Hematopoietic multipotent progenitor cell treated with erythropoietin and hydrocortisone succinate and interleukin-3 and kit ligand, for 17 days (in vitro differentiated cells): ENCODE measurements around the gene MLLT1.

Source experiments
- DNase-seq: peaks from one replicate; pipeline ENCODE4 v3.0.0-alpha.2; 2015; ENCODE audit warnings: low spot score

Gene MLLT1

DNA sequence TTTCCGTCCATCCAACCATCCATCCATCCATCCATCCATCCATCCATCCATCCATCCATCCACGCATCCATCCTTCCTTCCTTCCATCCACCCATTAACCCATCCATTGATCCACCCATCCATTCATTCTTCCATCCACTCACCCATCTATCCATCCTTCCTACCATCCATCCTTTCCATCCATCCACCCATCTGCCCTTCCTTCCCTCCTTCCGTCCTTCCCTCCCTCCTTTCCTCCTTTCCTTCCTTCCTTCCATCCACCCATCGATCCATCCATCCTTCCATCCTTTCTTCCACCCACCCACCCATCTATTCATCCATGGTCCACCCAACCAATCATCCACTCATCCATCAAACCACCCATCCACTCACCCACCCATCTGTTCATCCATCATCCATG, 70.1 kb downstream of the MLLT1 start:
- no peak for DNase-seq

DNA sequence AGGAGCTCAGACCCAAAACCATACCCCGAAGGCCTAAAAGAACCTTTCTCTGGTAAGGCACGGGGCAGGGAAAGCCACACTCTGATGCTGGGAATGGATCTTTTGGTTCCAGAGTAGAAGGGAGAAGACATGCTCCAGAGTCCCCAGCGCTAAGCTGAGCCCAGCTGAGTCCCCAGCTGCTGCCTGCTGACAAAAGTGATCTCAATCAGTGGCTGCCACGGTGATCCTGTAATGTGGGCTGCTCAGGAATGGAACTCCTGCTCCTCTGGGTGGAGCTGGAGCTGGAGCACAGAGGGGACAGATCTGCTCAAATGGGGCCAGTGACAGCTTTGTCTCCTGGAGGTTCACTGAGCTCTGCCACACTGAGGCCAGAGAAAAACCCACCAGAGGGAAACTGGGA, 70.5 kb downstream of the MLLT1 start:
- DNase-seq = no peak

DNA sequence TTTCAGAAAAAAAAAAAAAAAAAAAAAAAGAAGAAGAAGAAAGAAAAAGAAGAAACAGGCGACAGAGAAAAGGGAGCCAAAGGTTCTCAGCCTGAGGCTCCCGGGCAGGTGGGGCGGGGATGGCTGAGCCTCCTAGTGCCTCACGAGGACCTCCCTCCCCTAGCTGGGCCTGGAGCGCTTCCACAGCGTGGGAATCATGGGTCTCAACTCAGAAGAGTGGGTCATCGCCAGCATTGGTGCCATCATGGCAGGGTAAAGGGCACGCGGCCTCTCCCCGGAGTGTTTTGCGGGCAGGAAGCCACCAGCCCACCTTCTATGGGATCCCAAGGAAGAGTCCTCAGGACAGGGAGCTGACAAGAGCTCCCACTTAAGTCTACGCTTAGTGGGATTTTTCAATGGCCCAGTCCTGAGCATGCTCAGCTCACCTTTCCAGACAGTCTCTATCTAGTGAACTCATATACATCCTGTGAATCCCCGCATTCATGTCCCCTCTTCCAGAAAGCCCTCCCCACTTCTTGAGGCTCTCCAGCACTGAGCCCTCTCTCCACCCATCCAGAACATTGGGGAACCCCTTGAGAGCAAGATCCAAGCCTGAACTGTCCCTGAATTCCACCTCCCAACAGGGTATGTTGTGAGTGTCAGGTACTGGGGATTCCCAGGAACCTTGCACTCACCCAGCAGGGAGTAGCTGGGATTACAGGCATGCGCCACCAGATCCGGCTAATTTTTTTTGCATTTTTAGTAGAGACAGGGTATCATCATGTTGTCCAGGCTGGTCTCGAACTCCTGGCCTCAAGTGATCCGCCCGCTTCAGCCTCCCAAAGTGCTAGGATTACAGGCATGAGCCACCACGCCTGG, 74.7 kb downstream of the MLLT1 start:
- DNase-seq = no peak

DNA sequence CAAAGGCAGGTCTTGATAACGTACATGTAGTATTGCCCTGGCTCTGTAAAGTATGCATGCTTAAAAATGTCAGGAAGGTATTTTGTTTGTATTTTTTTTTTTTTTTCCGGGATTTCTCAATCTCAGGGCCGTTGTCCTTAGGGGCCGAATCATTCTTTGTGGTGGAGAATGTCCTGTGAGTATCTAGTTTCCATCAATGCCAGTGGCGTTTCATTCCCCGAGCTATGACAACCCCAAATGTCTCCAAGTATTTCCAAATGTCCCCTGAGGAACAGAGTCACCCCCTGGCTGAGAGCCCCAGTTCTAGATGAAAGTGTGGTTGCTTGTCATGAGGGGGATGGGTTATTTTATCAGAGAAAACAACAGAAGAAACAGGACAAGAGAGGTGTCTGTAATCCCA, 75.6 kb downstream of the MLLT1 start:
- no peak for DNase-seq

DNA sequence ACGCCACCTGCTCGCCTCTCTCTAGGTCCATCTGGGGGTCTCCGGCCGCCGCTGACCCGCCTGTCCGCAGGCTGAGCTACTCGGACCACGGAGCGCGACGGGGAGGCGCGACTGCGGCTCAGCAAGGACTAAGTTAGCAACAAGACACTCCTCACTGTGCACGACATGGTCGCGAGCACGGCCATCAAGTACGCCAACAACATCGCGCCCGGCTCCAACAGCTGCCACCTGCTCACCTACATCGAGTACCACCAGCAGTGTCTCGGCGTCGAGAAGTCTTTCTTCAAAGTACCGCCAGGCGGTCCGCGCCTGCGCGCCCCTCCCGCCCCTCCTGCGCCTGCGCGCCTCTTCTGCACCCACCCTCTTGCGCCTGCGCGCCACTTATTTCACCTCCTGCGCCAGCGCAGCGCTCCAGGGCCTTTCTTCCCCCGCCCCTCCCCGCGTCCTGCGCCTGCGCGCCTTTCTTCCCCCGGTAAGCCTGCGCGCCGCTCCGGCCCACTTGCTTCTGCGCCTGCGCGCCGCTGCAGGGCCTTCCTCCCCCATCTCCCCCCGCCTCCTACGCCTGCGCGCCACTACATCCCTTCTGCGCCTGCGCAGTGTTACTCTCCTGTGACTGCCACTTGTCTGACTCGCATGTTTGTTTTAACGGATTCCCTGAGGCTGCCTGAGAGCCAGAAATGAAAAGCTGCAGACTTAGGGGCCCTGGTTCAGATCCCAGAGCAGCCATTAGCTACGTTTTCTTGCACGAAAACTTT, 80.4 kb downstream of the MLLT1 start:
- DNase-seq = peak; percentile 99

DNA sequence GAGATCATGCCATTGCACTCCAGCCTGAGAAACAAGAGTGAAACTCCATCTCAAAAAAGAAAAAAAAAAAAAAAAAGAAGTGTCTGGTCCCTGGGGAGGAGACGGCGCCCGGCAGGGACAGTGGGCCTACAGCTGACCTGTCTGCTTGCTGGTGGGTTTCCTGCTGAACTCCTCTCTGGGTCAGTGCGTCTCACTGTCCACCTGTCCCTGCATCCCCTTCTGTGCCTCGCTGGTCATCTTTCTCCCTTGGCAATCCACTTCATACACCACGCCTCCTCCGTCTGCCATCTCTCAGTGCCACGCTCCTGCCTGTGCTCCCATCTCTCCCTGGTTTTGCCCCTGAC, 80.9 kb downstream of the MLLT1 start:
- DNase-seq = no peak

DNA sequence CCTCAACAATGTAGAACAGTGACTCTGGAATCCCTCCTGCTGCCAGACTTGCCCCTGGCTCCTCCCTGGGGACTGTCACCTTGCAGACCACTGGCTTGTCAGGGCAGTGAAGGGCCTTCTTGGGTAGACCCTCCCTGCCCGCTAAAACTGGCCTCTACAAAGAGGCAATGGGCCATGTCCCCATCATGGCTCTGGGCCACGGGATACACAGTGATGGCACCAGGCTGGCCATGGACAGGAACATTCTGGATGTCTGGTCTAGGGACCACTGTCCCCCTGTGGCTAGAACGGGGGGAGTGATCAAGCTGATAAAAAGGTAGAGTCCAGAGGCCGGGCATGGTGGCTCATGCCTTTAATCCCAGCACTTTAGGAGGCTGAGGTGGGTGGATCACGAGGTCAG, 83.4 kb downstream of the MLLT1 start:
- DNase-seq = no peak

DNA sequence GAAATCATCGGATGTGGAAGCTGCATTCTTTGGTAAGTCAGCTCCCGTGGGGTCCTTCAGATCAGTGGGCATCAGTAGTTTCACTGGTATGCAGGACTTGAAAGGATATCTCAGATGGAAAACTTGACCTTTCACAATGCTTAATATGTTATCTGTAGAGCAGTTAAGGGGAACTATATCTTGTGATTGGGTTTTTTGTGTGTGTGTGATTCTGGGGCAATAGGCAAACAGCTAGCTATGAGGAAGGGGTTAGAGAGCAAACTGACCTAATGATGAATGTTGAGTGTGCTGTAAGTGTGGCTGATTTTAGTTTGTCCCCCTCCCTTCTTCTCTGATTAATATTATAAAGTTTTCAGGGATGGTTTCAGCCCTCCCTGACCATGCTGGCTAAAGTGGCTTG, 91.0 kb downstream of the MLLT1 start:
- no peak for DNase-seq

DNA sequence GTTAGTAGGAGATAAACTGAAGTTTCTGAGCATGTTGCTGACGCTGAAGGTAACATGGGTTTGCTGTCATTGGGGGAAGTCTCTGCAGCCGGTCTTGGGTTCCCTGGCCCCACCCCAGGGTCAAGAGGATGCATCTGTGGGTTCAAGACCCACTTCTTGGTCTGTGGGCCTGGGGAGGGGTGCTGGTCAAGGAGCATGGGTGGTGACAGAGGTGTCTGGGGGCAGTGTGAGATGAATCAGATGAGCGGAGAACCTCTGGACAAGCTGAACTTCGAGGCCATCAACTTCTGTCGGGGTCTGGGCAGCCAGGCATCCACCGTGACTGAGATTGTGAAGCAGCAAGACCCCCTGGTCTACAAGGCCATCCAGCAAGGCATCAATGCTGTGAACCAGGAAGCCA, 92.4 kb downstream of the MLLT1 start:
- DNase-seq = no peak

DNA sequence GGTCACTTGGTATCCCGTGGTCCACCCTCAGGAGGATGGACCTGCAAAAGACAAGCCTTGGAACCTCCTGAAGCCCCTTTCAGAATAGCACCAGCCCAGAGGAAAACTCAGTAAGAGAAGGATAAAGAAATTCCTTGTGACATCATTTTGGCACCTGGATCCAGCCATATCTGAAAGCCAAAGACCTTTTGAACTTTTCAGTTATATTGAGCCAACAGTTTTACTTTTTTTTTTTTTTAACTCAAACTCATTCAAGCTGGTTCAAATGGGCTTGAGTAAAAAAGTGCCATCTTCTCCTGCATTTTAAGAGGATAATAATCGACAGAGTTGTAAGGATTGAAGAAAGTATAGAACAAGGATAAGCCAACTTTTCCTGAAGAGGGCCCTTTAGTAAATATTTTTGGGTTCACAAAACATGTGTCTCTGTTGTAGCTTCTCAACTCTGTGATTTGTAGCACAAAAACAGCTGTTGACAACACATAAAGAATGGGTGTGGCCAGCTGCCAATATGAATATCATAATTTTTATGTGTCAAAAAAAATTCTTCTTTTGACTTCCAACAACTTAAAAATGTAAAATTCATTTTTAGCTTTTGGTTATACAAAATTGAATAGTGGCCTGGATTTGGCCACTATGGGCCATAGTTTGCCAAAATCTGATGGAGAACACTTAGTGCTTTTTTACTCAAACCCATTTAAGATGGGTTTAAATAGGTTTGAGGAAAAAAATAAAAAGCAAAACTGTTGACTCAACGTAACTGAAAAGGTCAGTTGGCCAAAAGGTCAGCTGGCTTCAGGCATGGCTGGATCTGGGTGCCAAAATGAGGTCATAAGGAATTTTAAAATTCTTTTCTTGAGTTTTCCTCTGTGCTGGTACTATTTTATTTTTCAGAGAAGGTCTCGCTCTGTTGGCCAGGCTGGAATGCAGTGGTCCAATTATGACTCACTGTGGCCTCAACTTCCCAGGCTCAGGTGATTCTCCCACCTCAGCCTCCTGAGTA, 93.6 kb downstream of the MLLT1 start:
- DNase-seq = no peak

DNA sequence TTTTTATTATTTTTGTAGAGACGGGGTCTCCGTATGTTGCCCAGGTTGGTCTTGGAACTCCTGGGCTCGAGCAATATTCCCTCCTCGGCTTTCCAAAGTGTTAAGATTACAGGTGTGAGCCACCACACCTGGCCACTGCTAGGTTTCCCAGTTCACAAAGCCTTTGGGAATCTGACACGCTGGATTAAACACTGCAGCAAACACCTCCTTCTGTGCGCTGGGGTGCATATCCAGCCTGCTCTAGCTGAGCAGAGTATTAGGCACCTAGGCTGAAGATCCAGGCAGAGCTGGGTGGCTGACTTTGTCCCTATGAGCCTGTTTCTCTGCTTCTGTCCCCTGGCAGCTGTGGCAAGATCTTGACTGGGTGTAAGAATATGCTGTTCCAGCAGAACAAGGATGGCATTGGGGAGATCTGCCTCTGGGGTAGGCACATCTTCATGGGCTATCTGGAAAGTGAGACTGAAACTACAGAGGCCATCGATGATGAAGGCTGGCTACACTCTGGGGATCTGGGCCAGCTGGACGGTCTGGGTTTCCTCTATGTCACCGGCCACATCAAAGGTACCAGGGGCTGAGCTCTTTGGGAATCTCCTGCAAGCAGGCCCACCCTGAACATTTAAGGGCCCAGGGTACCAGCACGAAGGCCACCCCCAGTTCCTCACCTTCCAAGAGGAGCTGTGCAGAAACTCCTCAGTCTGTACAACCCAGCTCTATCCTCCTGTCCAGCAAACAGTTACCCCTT, 94.5 kb downstream of the MLLT1 start:
- DNase-seq = no peak

DNA sequence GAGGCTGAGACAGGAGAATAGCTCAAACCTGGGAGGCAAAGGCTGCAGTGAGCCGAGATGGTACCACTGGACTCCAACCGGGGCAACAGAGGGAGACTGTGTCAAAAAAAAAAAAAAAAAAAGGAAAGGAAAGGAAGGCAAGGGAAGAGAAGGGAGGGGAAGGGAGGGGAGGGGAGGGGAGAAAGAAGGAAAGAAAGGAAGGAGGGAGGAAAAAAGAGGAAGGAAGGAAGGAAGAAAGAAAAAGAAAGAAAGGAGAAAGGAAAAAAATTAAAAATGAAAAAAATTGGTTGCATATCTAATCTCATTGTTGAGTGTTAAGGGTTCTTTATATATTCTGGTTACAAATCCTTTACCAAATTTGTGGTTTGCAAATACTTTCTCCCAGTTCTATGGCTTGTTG, 98.7 kb downstream of the MLLT1 start:
- no peak for DNase-seq

DNA sequence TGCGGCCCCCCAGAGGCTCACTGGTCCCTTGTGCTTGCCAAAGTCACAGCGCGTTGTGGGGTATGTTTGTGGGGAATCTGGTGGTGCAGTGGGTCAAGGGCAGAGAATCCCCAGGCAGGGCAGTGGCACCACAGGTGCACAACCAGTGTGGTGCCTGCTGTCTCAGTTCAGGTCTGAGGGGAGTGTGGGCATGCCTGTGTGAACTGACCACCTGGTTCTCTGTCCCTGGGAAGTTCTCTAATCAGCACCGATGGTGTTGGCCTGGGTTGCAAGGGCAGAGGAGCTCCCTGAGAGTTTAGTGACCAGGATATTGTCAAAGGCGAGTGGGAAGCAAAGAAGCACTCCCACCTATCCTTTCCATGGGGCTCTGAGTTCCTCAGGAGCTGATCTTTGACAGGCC, 106.6 kb downstream of the MLLT1 start:
- DNase-seq = no peak

DNA sequence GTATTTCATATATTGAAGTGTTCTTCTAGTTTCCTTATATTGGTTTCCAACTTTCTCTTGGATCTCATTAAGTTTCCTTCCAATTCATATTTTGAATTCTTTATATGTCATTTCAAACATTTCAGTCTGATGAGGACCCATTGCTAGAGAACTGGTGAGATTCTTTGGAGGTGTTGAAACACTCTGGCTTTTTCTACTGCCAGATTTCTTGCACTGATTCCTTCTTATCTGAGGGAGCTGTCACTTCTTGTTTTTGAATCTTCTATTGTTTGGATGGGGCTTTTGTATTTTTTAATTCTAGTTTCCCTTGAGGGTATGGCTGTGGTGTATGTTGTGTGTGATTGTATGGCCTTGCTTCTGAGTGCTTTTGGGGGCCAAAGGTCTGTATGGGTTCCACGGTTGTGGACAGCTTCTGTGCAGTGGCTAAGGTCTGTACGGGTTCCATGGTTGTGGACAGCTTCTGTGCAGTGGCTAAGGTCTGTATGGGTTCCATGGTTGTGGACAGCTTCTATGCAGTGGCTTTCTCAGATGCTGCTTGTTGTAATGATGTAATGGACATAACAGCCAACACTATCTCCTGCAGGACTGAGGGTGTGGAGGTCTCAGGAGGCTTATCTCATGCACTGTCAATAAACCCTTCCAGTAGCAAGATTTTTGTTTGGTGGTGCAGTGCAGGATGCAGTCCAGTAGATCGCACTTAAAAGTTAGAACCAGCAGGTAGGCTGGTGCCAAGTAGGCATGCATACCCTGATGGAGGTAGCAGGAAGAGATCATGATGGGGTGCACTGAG, 107.5 kb downstream of the MLLT1 start:
- no peak for DNase-seq

DNA sequence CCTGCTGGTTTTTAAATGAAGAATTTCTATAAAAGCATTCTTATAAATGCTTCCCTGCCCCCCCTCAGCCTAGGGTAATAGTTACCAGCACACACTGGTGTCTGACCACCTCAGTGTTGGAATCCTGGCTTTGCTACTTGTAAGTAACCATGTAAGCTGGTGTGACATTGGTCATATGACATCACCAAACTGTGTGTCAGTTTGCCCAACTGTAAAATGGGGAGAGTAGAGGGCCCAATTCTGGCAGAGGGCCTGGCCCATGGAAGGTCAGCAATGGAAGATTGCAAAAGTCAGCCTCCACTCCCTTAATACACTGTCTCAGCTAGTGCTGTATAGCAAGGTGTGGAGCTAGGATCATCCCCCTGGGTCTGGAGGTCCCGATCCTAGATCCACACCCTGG, 112.7 kb downstream of the MLLT1 start:
- no peak for DNase-seq

DNA sequence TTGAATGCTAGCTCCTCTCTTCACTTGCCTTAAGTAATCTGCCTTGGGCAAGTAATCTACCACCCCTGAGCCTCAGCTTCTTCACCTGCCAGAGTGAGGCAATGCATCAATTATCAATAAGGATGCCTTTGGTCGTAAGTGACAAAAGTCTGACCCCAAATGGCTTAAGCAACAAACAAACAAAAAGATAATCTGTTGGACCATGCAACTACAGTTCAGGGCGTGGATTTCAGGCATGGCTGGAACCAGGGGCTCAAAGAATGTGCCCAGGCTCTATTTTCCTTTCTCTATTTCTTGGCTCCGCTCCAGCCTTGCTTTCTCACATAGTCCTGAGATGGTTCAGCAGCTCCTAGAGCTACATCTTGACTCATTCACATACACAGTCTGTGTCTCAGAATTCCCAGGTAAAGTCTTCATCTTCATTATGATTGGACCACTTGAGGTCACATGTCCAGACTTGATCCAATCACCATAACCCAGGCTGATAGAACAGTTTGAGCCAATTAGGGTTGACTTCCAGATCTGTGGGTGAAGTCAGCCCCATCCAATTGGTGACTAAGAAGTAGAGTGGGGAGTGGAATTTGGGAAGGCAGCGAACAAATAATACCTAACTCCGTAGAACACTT, 114.8 kb downstream of the MLLT1 start:
- DNase-seq = no peak

DNA sequence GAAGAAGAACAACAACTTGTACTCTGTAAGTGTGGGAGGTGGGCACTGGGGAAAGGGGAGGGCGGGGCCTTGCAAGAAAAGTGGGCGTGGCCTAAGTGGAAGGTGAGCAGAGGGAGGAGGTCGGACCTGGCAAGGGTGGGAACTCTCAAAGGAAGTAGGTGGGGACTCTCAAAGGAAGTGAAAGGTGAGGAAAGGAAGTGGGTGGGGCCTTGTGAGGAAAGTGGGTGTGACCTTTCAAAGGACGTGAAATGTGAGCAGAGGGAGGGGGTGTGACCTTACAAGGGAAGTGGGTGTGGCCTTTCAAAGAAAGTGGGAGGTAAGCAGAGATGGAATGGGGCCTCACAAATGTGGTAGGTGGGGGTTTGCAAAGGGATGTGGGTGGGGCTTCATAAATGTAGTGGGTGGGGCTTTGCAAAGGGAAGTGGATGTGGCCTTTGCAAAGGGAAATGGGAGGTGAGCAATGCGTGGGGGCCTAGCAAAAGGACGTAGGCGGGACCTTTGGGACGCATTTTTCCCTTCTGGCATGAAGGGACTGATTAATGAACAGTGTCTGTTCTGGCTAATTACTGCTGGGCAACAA, 118.4 kb downstream of the MLLT1 start:
- DNase-seq = peak; percentile 40
